ENCODE measurements around the gene C1QL2.

C1QL2 gene

DNA sequence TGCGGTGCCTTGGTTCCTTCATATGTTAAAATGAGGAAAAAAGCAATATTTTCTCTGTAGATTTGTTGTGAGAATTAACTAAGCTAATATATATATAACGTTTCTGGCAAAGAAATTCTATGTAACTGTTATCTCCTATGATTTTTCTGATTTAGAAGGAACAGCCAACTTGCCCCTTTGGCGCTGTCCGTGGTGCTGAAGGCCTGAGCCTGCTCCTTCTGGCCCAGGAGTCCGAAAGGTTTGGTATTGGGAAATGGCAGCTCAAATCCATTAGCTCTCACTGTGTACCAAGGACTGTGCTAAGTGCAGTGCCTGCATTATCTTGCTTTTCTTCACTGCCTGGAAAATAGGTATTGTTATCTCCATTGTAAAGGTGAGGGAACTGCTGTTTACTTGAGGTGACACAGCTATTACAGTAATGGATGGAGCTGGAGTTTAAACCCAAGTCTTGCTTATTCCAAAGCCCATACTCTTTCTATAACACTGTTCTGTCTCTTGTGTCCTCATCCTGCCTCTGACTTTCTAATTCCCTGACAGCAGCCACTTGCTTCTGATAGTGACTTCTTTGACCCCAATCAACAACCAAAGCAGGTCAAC, 52.2 kb downstream of the C1QL2 start:
- DNase-seq (peak; percentile 57), ATAC-seq (no peak)
